ENCODE data around the gene GPC3.

Gene GPC3

GRCh38 chrX:133607419-133608348, 377.7 kb downstream of the GPC3 start:
- DNase-seq (ENCODE audit: low read depth, low spot score): no peak

GRCh38 chrX:133606990-133607389, 378.4 kb downstream of the GPC3 start:
- no peak for DNase-seq (ENCODE audit: low read depth, low spot score)

GRCh38 chrX:133604801-133605200, 380.6 kb downstream of the GPC3 start:
- DNase-seq (ENCODE audit: low read depth, low spot score): no peak

GRCh38 chrX:133602881-133603280, 382.5 kb downstream of the GPC3 start:
- no peak for DNase-seq (ENCODE audit: low read depth, low spot score)

GRCh38 chrX:133601116-133601515, 384.3 kb downstream of the GPC3 start:
- DNase-seq (ENCODE audit: low read depth, low spot score): no peak

GRCh38 chrX:133600536-133600935, 384.9 kb downstream of the GPC3 start:
- DNase-seq (ENCODE audit: low read depth, low spot score): no peak

- no peak for DNase-seq (ENCODE audit: low read depth, low spot score)
Observed at GRCh38 chrX:133598601-133599335, 386.6 kb downstream of the GPC3 start.

- DNase-seq (ENCODE audit: low read depth, low spot score): no peak
Observed at GRCh38 chrX:133594156-133594555, 391.2 kb downstream of the GPC3 start.

GRCh38 chrX:133593531-133593930, 391.9 kb downstream of the GPC3 start:
- no peak for DNase-seq (ENCODE audit: low read depth, low spot score)

GRCh38 chrX:133590703-133591505, 394.5 kb downstream of the GPC3 start:
- no peak for DNase-seq (ENCODE audit: low read depth, low spot score)

GRCh38 chrX:133588827-133589226, 396.6 kb downstream of the GPC3 start:
- no peak for DNase-seq (ENCODE audit: low read depth, low spot score)

GRCh38 chrX:133587818-133588217, 397.6 kb downstream of the GPC3 start:
- no peak for DNase-seq (ENCODE audit: low read depth, low spot score)

GRCh38 chrX:133587071-133587470, 398.3 kb downstream of the GPC3 start:
- no peak for DNase-seq (ENCODE audit: low read depth, low spot score)

- no peak for DNase-seq (ENCODE audit: low read depth, low spot score)
Observed at GRCh38 chrX:133586443-133586842, 399.0 kb downstream of the GPC3 start.

- no peak for DNase-seq (ENCODE audit: low read depth, low spot score)
Observed at GRCh38 chrX:133583825-133584224, 401.6 kb downstream of the GPC3 start.

GRCh38 chrX:133580625-133581024, 404.8 kb downstream of the GPC3 start:
- no peak for DNase-seq (ENCODE audit: low read depth, low spot score)

- DNase-seq (ENCODE audit: low read depth, low spot score): no peak
Observed at GRCh38 chrX:133579631-133580030, 405.8 kb downstream of the GPC3 start.

GRCh38 chrX:133576876-133577275, 408.5 kb downstream of the GPC3 start:
- DNase-seq (ENCODE audit: low read depth, low spot score): no peak

- no peak for DNase-seq (ENCODE audit: low read depth, low spot score)
Observed at GRCh38 chrX:133575501-133576136, 409.8 kb downstream of the GPC3 start.

- DNase-seq (ENCODE audit: low read depth, low spot score): no peak
Observed at GRCh38 chrX:133574716-133575115, 410.7 kb downstream of the GPC3 start.

GRCh38 chrX:133570549-133570948, 414.8 kb downstream of the GPC3 start:
- DNase-seq (ENCODE audit: low read depth, low spot score): no peak

Measured in activated naive CD8-positive, alpha-beta T cell treated with anti-CD3 and anti-CD28 coated beads, Interleukin-2, amount 50 U/mL, for 16 hours (primary cell).